H1 (cell line): ENCODE data around the gene ARSB. TPM values are rescaled to one million over a fixed set of nuclear protein-coding genes. Genes with fewer than 3 reads are reported as not detected.

Experiments
- CTCF ChIA-PET: fragments of 300-600 bp; sonication (Branson Sonifier 250); formaldehyde crosslinking; loops from one replicate; lab custom pipeline; 2021; ENCODE audit not compliant: partially characterized antibody; lab: Charles Lee
- POLR2A ChIA-PET: fragments of 300-600 bp; sonication (Branson Sonifier 250); formaldehyde crosslinking; loops from one replicate; lab custom pipeline; 2021; ENCODE audit warnings: inconsistent platforms; ENCODE audit not compliant: partially characterized antibody; lab: Charles Lee
- DNase-seq, 2 experiments: peaks; one replicate each; pipeline versions ENCODE4 v3.0.0 to v3.0.0-alpha.2; 2010 to 2022; ENCODE audit warnings: low spot score in 2 of 2, low read depth in 1 of 2, mixed read lengths in 1 of 2
- FAIRE-seq: peaks from 2 replicates; lab custom pipeline; 2011; peaks lifted over from hg19 to GRCh38; lab: Jason Lieb, UNC
- H2AFZ ChIP-seq: 2 replicates; pipeline ENCODE4 v1.8.1; 2012; ENCODE audit warnings: low read length, inconsistent platforms
- H2AK5ac ChIP-seq: 2 replicates; pipeline ENCODE4 v1.6.1; 2013; ENCODE audit warnings: low read depth, low read length
- H2BK120ac ChIP-seq: replicated peaks from 2 replicates; pipeline ENCODE3; 2013; ENCODE audit warnings: low read depth, low read length, inconsistent platforms
- H2BK12ac ChIP-seq: 2 replicates; pipeline ENCODE4 v1.6.1; 2013; ENCODE audit warnings: low read depth, low read length
- H2BK15ac ChIP-seq: 2 replicates; pipeline ENCODE4 v1.6.1; 2013; ENCODE audit warnings: low read length
- H2BK20ac ChIP-seq: 2 replicates; pipeline ENCODE4 v1.6.1; 2013; ENCODE audit warnings: low read length
- H2BK5ac ChIP-seq: 2 replicates; pipeline ENCODE4 v1.6.1; 2013; ENCODE audit warnings: low read depth, low read length
- H3K14ac ChIP-seq: 2 replicates; pipeline ENCODE4 v1.6.1; 2013; ENCODE audit warnings: inconsistent platforms; ENCODE audit not compliant: insufficient read length
- H3K18ac ChIP-seq: 2 replicates; pipeline ENCODE4 v1.6.1; 2013; ENCODE audit warnings: low read length; ENCODE audit errors: extremely low read depth
- H3K23ac ChIP-seq: 2 replicates; pipeline ENCODE4 v1.6.1; 2013; ENCODE audit warnings: inconsistent platforms; ENCODE audit not compliant: insufficient read length
- H3K23me2 ChIP-seq: 2 replicates; pipeline ENCODE4 v1.6.1; 2013; ENCODE audit warnings: low read depth, low read length
- H3K27ac ChIP-seq: 2 replicates; pipeline ENCODE4 v1.6.1; 2011; ENCODE audit warnings: low read depth, low read length, inconsistent platforms
- H3K27me3 ChIP-seq, 4 experiments: replicated peaks in 1 of 4; 1 replicate in 1 of 4; 2 replicates in 3 of 4; pipeline versions ENCODE4 v1.6.1 to v1.8.1; 2011 to 2013; ENCODE audit warnings: low read length in 3 of 4, mild to moderate bottlenecking in 3 of 4, inconsistent platforms in 2 of 4, mixed read lengths in 2 of 4, moderate library complexity in 1 of 4; ENCODE audit not compliant: control insufficient read depth in 3 of 4, insufficient read depth in 3 of 4; ENCODE audit errors: extremely low read depth in 1 of 4
- H3K36me3 ChIP-seq, 4 experiments: 2 replicates each; pipeline versions ENCODE4 v1.6.1 to v1.8.1; 2011 to 2013; ENCODE audit warnings: mild to moderate bottlenecking in 4 of 4, low read length in 3 of 4, moderate library complexity in 2 of 4, control low read depth in 1 of 4, inconsistent platforms in 1 of 4; ENCODE audit not compliant: insufficient read depth in 4 of 4, control insufficient read depth in 2 of 4
- H3K4ac ChIP-seq: replicated peaks from 2 replicates; pipeline ENCODE3; 2013; ENCODE audit warnings: low read length, low read depth, mixed read lengths, inconsistent platforms; ENCODE audit not compliant: insufficient read length
- H3K4me1 ChIP-seq, 4 experiments: replicated peaks in 1 of 4; 1 replicate in 1 of 4; 2 replicates in 3 of 4; pipeline versions ENCODE4 v1.6.1 to v1.8.1; 2011 to 2013; ENCODE audit warnings: low read length in 3 of 4, inconsistent platforms in 2 of 4, mixed read lengths in 1 of 4; ENCODE audit not compliant: insufficient read depth in 4 of 4, control insufficient read depth in 3 of 4
- H3K4me2 ChIP-seq, 2 experiments: 2 replicates each; pipeline versions ENCODE4 v1.6.1 to v1.8.1; 2011 to 2013; ENCODE audit warnings: low read depth in 2 of 2, low read length in 2 of 2, control low read depth in 1 of 2, inconsistent platforms in 1 of 2, mild to moderate bottlenecking in 1 of 2; ENCODE audit not compliant: insufficient read depth in 1 of 2
- H3K4me3 ChIP-seq, 4 experiments: fragments of 200-600, 300-600 bp in 1 of 4; sonication (generic), shearing (Covaris generic), sonication (Bioruptor Twin) in 1 of 4; 2 replicates each; pipeline versions ENCODE4 v1.5.1 to v1.8.1; 2011 to 2016; ENCODE audit warnings: low read length in 4 of 4, low read depth in 3 of 4, control low read depth in 2 of 4, inconsistent platforms in 2 of 4, mild to moderate bottlenecking in 2 of 4, mixed read lengths in 1 of 4, moderate library complexity in 1 of 4; ENCODE audit not compliant: insufficient read depth in 2 of 4; ENCODE audit errors: extremely low read depth in 1 of 4
- H3K56ac ChIP-seq: replicated peaks from 2 replicates; pipeline ENCODE3; 2013; ENCODE audit warnings: low read depth, mild to moderate bottlenecking, mixed read lengths, low read length, inconsistent platforms; ENCODE audit not compliant: insufficient read length
- H3K79me1 ChIP-seq: 2 replicates; pipeline ENCODE4 v1.6.1; 2013; ENCODE audit warnings: low read depth, low read length, control low read depth
- H3K79me2 ChIP-seq, 2 experiments: 2 replicates each; pipeline versions ENCODE4 v1.6.1 to v1.8.1; 2012 to 2013; ENCODE audit warnings: low read length in 2 of 2, mild to moderate bottlenecking in 2 of 2, inconsistent platforms in 1 of 2; ENCODE audit not compliant: insufficient read depth in 2 of 2, control insufficient read depth in 1 of 2
- H3K9ac ChIP-seq, 4 experiments: replicated peaks in 1 of 4; 1 replicate in 1 of 4; 2 replicates in 3 of 4; pipeline versions ENCODE4 v1.6.1 to v1.8.1; 2011 to 2013; ENCODE audit warnings: low read depth in 3 of 4, low read length in 3 of 4, control low read depth in 2 of 4, mild to moderate bottlenecking in 2 of 4, moderate library complexity in 2 of 4, inconsistent platforms in 1 of 4; ENCODE audit errors: extremely low read depth in 1 of 4
- H3K9me3 ChIP-seq, 2 experiments: 2 replicates each; pipeline versions ENCODE4 v1.6.1 to v1.8.1; 2012 to 2013; ENCODE audit warnings: mild to moderate bottlenecking in 2 of 2, moderate library complexity in 2 of 2, control low read depth in 1 of 2, inconsistent platforms in 1 of 2, low read depth in 1 of 2, low read length in 1 of 2, mixed read lengths in 1 of 2; ENCODE audit not compliant: insufficient read depth in 2 of 2
- H4K20me1 ChIP-seq, 2 experiments: replicated peaks in 1 of 2; 2 replicates each; pipeline versions ENCODE3 to v1.8.1; 2011 to 2013; ENCODE audit warnings: inconsistent platforms in 2 of 2, low read length in 2 of 2, mild to moderate bottlenecking in 1 of 2; ENCODE audit not compliant: insufficient read depth in 2 of 2, control insufficient read depth in 1 of 2
- H4K5ac ChIP-seq: 2 replicates; pipeline ENCODE4 v1.6.1; 2013; ENCODE audit warnings: low read length, low read depth, mixed read lengths, inconsistent platforms; ENCODE audit not compliant: insufficient read length
- H4K8ac ChIP-seq: 2 replicates; pipeline ENCODE4 v1.8.0; 2013; ENCODE audit warnings: mild to moderate bottlenecking, moderate library complexity, low read length, inconsistent platforms; ENCODE audit not compliant: insufficient read depth; ENCODE audit errors: extremely low read depth
- H4K91ac ChIP-seq: replicated peaks from 2 replicates; pipeline ENCODE3; 2013; ENCODE audit warnings: low read length, mixed read lengths, inconsistent platforms; ENCODE audit not compliant: insufficient read length
- KDM1A ChIP-seq: fragments of 200-600, 300-600 bp; sonication (generic); IDR thresholded peaks from 2 replicates; pipeline ENCODE4 v1.7.1; 2016; ENCODE audit warnings: mild to moderate bottlenecking, low read length, borderline replicate concordance
- POU5F1 ChIP-seq: IDR thresholded peaks from 2 replicates; pipeline ENCODE4 v1.6.1; 2011; ENCODE audit warnings: low read depth, mild to moderate bottlenecking, low read length, moderate library complexity
- RAD21 ChIP-seq, 2 experiments: IDR thresholded peaks in 1 of 2; conservative IDR thresholded peaks in 1 of 2; 2 replicates each; pipeline ENCODE4 v1.6.1; 2011; ENCODE audit warnings: low read depth in 2 of 2, low read length in 2 of 2, improper control_type of control experiment in 1 of 2, inconsistent platforms in 1 of 2, mild to moderate bottlenecking in 1 of 2, moderate library complexity in 1 of 2
- SIN3A ChIP-seq, 2 experiments: IDR thresholded peaks in 1 of 2; conservative IDR thresholded peaks in 1 of 2; 2 replicates each; pipeline ENCODE4 v1.6.1; 2011 to 2012; ENCODE audit warnings: low read length in 2 of 2, improper control_type of control experiment in 1 of 2, low read depth in 1 of 2, mild to moderate bottlenecking in 1 of 2
- SP2 ChIP-seq: IDR thresholded peaks from 2 replicates; pipeline ENCODE4 v1.6.1; 2012; ENCODE audit warnings: mild to moderate bottlenecking, low read length, inconsistent platforms
- SRF ChIP-seq: IDR thresholded peaks from 2 replicates; pipeline ENCODE4 v1.6.1; 2011; ENCODE audit warnings: mild to moderate bottlenecking, low read depth, low read length, moderate library complexity
- WGBS, 2 experiments: shearing (Covaris generic) in 1 of 2; methylation state at CpG; one replicate each; pipeline versions ENCODE4 v1.1.6 to v1.1.7; 2013 to 2015; ENCODE audit warnings: low lambda C conversion rate in 2 of 2, mixed read lengths in 2 of 2, inconsistent platforms in 1 of 2, low coverage in 1 of 2, missing lambda C conversion rate in 1 of 2; ENCODE audit not compliant: insufficient replicate concordance in 2 of 2, insufficient coverage in 1 of 2, insufficient read length in 1 of 2; ENCODE audit errors: extremely low coverage in 1 of 2, missing lambda C conversion rate in 1 of 2; 5-methylcytosine and 5-hydroxymethylcytosine counted together
- polyA plus RNA-seq, 7 experiments: library from polyadenylated mRNA; depleted of rRNA in 3 of 7; stranded (reverse) in 5 of 7; unstranded in 2 of 7; fragments of >200 nt in 5 of 7; fragments of 200-250 nt in 2 of 7; gene quantifications; 1 replicate in 5 of 7; 2 replicates in 1 of 7; 4 replicates in 1 of 7; pipeline versions ENCODE4 v1.2.1 to v1.2.3, GENCODE V29; 2011 to 2013; ENCODE audit warnings: missing spikeins in 2 of 7, mixed read lengths in 2 of 7
- total RNA-seq: library from RNA; stranded (reverse); fragmentation: NEBNext Ultra II Directional; extraction: Animal tissue kit (Norgen Biotek cat#: 25700); gene quantifications from 2 replicates; pipeline ENCODE4 v1.2.1, GENCODE V29; 2021

ARSB gene
- total and polyA plus RNA-seq, 2 of the 8 experiments (the other 6 are each of a cell fraction or from before 2014, with no cell fraction given), result 6.4 to 13.9 TPM

- FAIRE-seq, result no peak
- Histone ChIP-seq H4K91ac (no peak overlapping the region), H3K9me3 (no peaks in the 10 kb centered on the region), H4K20me1 (no peaks in the 10 kb centered on the region), H3K18ac (no peak overlapping the region), H2BK15ac (no peak overlapping the region), H3K23ac (no peak overlapping the region), H3K4ac (no peak overlapping the region), H3K36me3 (no peaks in the 10 kb centered on the region; a peak in 1 of 8 replicates), H3K4me2 (no peak overlapping the region), H3K4me1 (no peaks in the 10 kb centered on the region), H4K5ac (no peak overlapping the region), H2BK5ac (no peak overlapping the region), H3K23me2 (no peaks in the 10 kb centered on the region), H3K56ac (no peak overlapping the region), H3K79me1 (no peaks in the 10 kb centered on the region), H3K4me3 (no peak overlapping the region)
- 86% methylated on average over 7 of the region's 7 CpGs; no CpG with 5 or more reads in 1 of the 2 experiments for WGBS, 2 experiments
- TF ChIP-seq RAD21 (IDR thresholded peaks at IDR 0.05 in 1 of 2, conservative IDR thresholded peaks at IDR 0.05 in 1 of 2; ENCODE audit: low read depth in 2 of 2, low read length in 2 of 2), result no peak
- TF ChIP-seq SIN3A (conservative IDR thresholded peaks at IDR 0.05 in 1 of 2, IDR thresholded peaks at IDR 0.05 in 1 of 2; ENCODE audit: low read depth in 1 of 2, low read length in 2 of 2), result no peak
- no peak for TF ChIP-seq KDM1A
- no peak for TF ChIP-seq POU5F1
- no peak for TF ChIP-seq SP2
- TF ChIP-seq SRF, result no peak
- TF ChIP-seq, all 59 proteins: peak for 0
- Histone ChIP-seq H2BK120ac (no peak overlapping the region), H3K14ac (no peak overlapping the region), H4K8ac (no peak overlapping the region), H2AFZ (no peak overlapping the region), H3K9ac (no peak overlapping the region), H3K27ac (no peak overlapping the region), H2BK12ac (no peak overlapping the region), H2BK20ac (no peak overlapping the region), H3K79me2 (no peaks in the 10 kb centered on the region), H3K27me3 (no peaks in the 10 kb centered on the region), H2AK5ac (no peak overlapping the region)
- CTCF ChIA-PET, result interaction anchor here (1.0 to 1.3 kb wide), 2 partner anchors 10 to 13 kb away, joined by 3 to 4 read pairs; no protein-coding TSS in a partner anchor
- no peak for DNase-seq
- POLR2A ChIA-PET, result no interaction called here
These were observed 203.4 kb downstream of the ARSB start for GRCh38 chr5:78781611-78782286.
